Measurements from ENCODE around the gene LATS2. TPM values are rescaled to one million over a fixed set of nuclear protein-coding genes. Genes with fewer than 3 reads are reported as not detected.
"Not testable (repeated sequence)": the region's sequence is repeated elsewhere in the genome, so short reads cannot be mapped to it uniquely, and the experiment has no call there.

The LATS2 gene
- total RNA-seq, 2 experiments from 2014 or later = 1.3 to 3.0 TPM

- ChIA-PET CTCF (interaction anchor here (0.7 to 1.7 kb wide), 2 partner anchors 10 to 12 kb away, joined by 3 to 8 read pairs; no protein-coding TSS in a partner anchor), POLR2A (no interaction called here)
- H3K27me3 Mint-ChIP-seq = peaks cover 16% of the 10 kb centered on the region
- H3K36me3 Mint-ChIP-seq (ENCODE audit: low read depth) = no peaks in the 10 kb centered on the region
- H3K4me1 Mint-ChIP-seq (ENCODE audit: low read depth) = no peaks in the 10 kb centered on the region
- intact Hi-C loops (cut with micrococcal nuclease) = no loop called here
- no peak for ATAC-seq
- DNase-seq = no peak
- no peaks in the 10 kb centered on the region for H3K9me3 Mint-ChIP-seq
- H3K27ac Mint-ChIP-seq = no peak overlapping the region
- H3K4me3 Mint-ChIP-seq = no peak overlapping the region
- TF ChIP-seq CTCF (IDR thresholded peaks at IDR 0.05) = no peak
Measured at GRCh38 chr13:20953245-20953931, 108.0 kb downstream of the LATS2 start.

DNA sequence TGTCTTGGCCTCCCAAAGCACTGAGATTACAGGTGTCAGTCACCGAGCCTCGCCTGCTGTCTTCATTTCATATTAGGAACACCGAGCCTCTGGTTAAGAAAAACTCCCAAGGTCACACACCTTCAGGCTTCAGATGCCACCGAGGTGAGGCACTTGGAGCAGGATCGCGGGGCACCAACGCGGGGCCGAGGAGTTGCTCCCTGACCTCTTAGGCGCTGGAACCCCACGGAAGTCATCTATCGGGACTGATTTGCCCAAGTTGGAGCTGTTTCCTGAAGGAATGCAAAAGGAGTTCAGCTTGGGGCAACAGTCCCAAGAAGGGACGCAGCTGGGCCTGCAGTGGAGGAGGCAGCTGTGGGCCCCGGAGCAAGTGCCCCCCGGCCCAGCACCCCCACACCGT, 108.5 kb downstream of the LATS2 start:
- TF ChIP-seq CTCF (IDR thresholded peaks at IDR 0.05) = no peak
- CTCF ChIA-PET = interaction anchor here (1.7 kb wide), 1 partner anchor 9 kb away, joined by 8 read pairs; no protein-coding TSS in a partner anchor
- Mint-ChIP-seq H3K36me3 (ENCODE audit: low read depth) (no peaks in the 10 kb centered on the region), H3K27ac (no peak overlapping the region), H3K9me3 (no peaks in the 10 kb centered on the region), H3K4me3 (no peak overlapping the region), H3K27me3 (peaks cover 19% of the 10 kb centered on the region), H3K4me1 (ENCODE audit: low read depth) (no peaks in the 10 kb centered on the region)
- no peak for ATAC-seq
- intact Hi-C loops (cut with micrococcal nuclease) = no loop called here
- POLR2A ChIA-PET = no interaction called here
- DNase-seq = no peak

DNA sequence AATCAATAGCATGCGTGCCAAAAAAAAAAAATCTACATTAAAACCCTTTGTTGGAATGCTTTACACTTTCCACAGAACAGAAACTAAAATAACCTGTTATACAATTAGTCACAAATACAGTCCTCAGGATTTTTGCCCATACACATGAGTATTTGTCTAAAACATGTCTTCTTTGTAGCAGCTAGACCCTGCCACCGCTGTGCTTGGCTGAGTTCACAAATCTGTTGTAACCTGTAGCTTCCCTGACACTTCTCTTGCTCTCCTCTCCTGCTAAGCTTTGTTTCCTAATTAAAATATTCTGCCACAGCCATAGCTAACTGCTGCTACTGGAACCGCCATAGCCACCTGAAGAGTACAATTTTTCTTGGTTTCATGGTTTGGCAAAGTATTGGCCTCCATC, 113.4 kb downstream of the LATS2 start:
- CTCF ChIA-PET; POLR2A ChIA-PET; ATAC-seq; H3K4me1 Mint-ChIP-seq (ENCODE audit: low read depth); H3K36me3 Mint-ChIP-seq (ENCODE audit: low read depth); H3K4me3 Mint-ChIP-seq; DNase-seq; intact Hi-C loops (cut with micrococcal nuclease); H3K9me3 Mint-ChIP-seq; H3K27ac Mint-ChIP-seq: not testable (repeated sequence)
- peaks cover 45% of the 10 kb centered on the region for H3K27me3 Mint-ChIP-seq

GRCh38 chr13:20945952-20946383, 115.4 kb downstream of the LATS2 start:
- TF ChIP-seq CTCF (IDR thresholded peaks at IDR 0.05) = no peak
- ChIA-PET POLR2A (no interaction called here), CTCF (interaction anchor here (1.1 kb wide), 1 partner anchor 21 kb away, joined by 4 read pairs; no protein-coding TSS in a partner anchor)
- DNase-seq = peak; percentile 12
- H3K27me3 Mint-ChIP-seq = peaks cover 43% of the 10 kb centered on the region
- no peaks in the 10 kb centered on the region for H3K9me3 Mint-ChIP-seq
- ATAC-seq = no peak
- H3K4me1 Mint-ChIP-seq (ENCODE audit: low read depth) = peaks cover 8% of the 10 kb centered on the region
- H3K36me3 Mint-ChIP-seq (ENCODE audit: low read depth) = no peaks in the 10 kb centered on the region
- intact Hi-C loops (cut with micrococcal nuclease) = no loop called here
- H3K27ac Mint-ChIP-seq = no peak overlapping the region
- H3K4me3 Mint-ChIP-seq = no peak overlapping the region

- ChIA-PET POLR2A (no interaction called here), CTCF (interaction anchor here (0.9 to 3.0 kb wide), 13 partner anchors 9 to 237 kb away, joined by 3 to 11 read pairs (median 4); partner anchors contain the start of gene XPO4)
- intact Hi-C loops (cut with micrococcal nuclease) = loop anchor here (5.0 kb wide), 1 partner anchor 534 kb away; no protein-coding TSS in a partner anchor
- peaks cover 8% of the 10 kb centered on the region for H3K4me1 Mint-ChIP-seq (ENCODE audit: low read depth)
- TF ChIP-seq CTCF (IDR thresholded peaks at IDR 0.05) = no peak
- no peak overlapping the region for H3K4me3 Mint-ChIP-seq
- H3K27ac Mint-ChIP-seq = no peak overlapping the region
- peaks cover 33% of the 10 kb centered on the region for H3K27me3 Mint-ChIP-seq
- ATAC-seq = no peak
- H3K36me3 Mint-ChIP-seq (ENCODE audit: low read depth) = no peaks in the 10 kb centered on the region
- H3K9me3 Mint-ChIP-seq = no peaks in the 10 kb centered on the region
- no peak for DNase-seq
Measured at GRCh38 chr13:20942938-20943559, 118.3 kb downstream of the LATS2 start.

- H3K4me1 Mint-ChIP-seq (ENCODE audit: low read depth); ATAC-seq; H3K9me3 Mint-ChIP-seq; H3K27ac Mint-ChIP-seq; DNase-seq; H3K4me3 Mint-ChIP-seq; CTCF ChIA-PET; H3K36me3 Mint-ChIP-seq (ENCODE audit: low read depth); POLR2A ChIA-PET: not testable (repeated sequence)
- peaks cover 16% of the 10 kb centered on the region for H3K27me3 Mint-ChIP-seq
- intact Hi-C loops (cut with micrococcal nuclease) = loop anchor here (5.0 kb wide), 1 partner anchor 537 kb away; no protein-coding TSS in a partner anchor
Measured at GRCh38 chr13:20940511-20940910, 120.9 kb downstream of the LATS2 start.

Measured in activated CD8-positive, alpha-beta T cell treated with anti-CD3 and anti-CD28 coated beads for 36 hours (primary cell).